Effector memory CD4-positive, alpha-beta T cell (primary cell): ENCODE measurements around the gene KRT26.
A peak's percentile ranks its signal among the peaks of the same experiment; 100 is the strongest.
"Not testable (repeated sequence)": the region's sequence is repeated elsewhere in the genome, so short reads cannot be mapped to it uniquely, and the experiment has no call there.

Experiments
- DNase-seq, 3 donors: peaks; one replicate each; pipeline ENCODE4 v3.0.0-alpha.2; 2020
- H3K27ac ChIP-seq: 2 replicates; pipeline ENCODE4 v1.7.0; 2013; ENCODE audit warnings: mild to moderate bottlenecking, low read length, moderate library complexity; ENCODE audit not compliant: insufficient read depth, poor library complexity, severe bottlenecking
- H3K27me3 ChIP-seq: replicated peaks from 2 replicates; pipeline ENCODE4 v1.7.0; 2013; ENCODE audit warnings: mild to moderate bottlenecking, low read length; ENCODE audit not compliant: insufficient read depth, control insufficient read depth, poor library complexity, severe bottlenecking
- H3K36me3 ChIP-seq: 2 replicates; pipeline ENCODE4 v1.7.0; 2013; ENCODE audit warnings: mild to moderate bottlenecking, low read length, moderate library complexity; ENCODE audit not compliant: control insufficient read depth, insufficient read depth
- H3K4me1 ChIP-seq: 2 replicates; pipeline ENCODE4 v1.7.0; 2013; ENCODE audit warnings: low read length, mild to moderate bottlenecking; ENCODE audit not compliant: control insufficient read depth, insufficient read depth, poor library complexity, severe bottlenecking
- H3K4me3 ChIP-seq: 2 replicates; pipeline ENCODE4 v1.7.0; 2013; ENCODE audit warnings: low read length, low read depth, mild to moderate bottlenecking; ENCODE audit not compliant: insufficient read depth, poor library complexity, severe bottlenecking
- H3K9me3 ChIP-seq: 2 replicates; pipeline ENCODE4 v1.7.0; 2013; ENCODE audit warnings: mild to moderate bottlenecking, low read length, moderate library complexity; ENCODE audit not compliant: control insufficient read depth

The KRT26 gene

GRCh38 chr17:40814657-40815056 is 42.7 kb upstream of the KRT26 start:
- H3K36me3 ChIP-seq, H3K27me3 ChIP-seq, DNase-seq, H3K27ac ChIP-seq, H3K9me3 ChIP-seq, H3K4me1 ChIP-seq, H3K4me3 ChIP-seq: not testable (repeated sequence)

- no peak for DNase-seq
- H3K4me3 ChIP-seq, result no peak overlapping the region
- no peaks in the 10 kb centered on the region for H3K9me3 ChIP-seq
- peaks cover 3% of the 10 kb centered on the region for H3K4me1 ChIP-seq
- H3K27me3 ChIP-seq, result peaks cover 7% of the 10 kb centered on the region
- H3K27ac ChIP-seq, result no peak overlapping the region
- H3K36me3 ChIP-seq, result peaks cover 3% of the 10 kb centered on the region
Observed at GRCh38 chr17:40813804-40814203, 41.8 kb upstream of the KRT26 start.

- no peak overlapping the region for H3K27ac ChIP-seq
- no peaks in the 10 kb centered on the region for H3K9me3 ChIP-seq
- no peak for DNase-seq
- peaks cover 7% of the 10 kb centered on the region for H3K27me3 ChIP-seq
- H3K4me1 ChIP-seq, result no peaks in the 10 kb centered on the region
- no peak overlapping the region for H3K4me3 ChIP-seq
- peaks cover 3% of the 10 kb centered on the region for H3K36me3 ChIP-seq
Observed at GRCh38 chr17:40812639-40813038, 40.6 kb upstream of the KRT26 start.

- no peak for DNase-seq
- Histone ChIP-seq H3K27ac (no peak overlapping the region), H3K4me3 (no peak overlapping the region), H3K4me1 (no peaks in the 10 kb centered on the region), H3K36me3 (no peaks in the 10 kb centered on the region), H3K27me3 (peaks cover 7% of the 10 kb centered on the region), H3K9me3 (no peaks in the 10 kb centered on the region)
Observed at GRCh38 chr17:40810494-40810893, 38.5 kb upstream of the KRT26 start.

- H3K36me3 ChIP-seq, result no peaks in the 10 kb centered on the region
- no peak overlapping the region for H3K4me3 ChIP-seq
- no peak overlapping the region for H3K27ac ChIP-seq
- H3K27me3 ChIP-seq, result peaks cover 7% of the 10 kb centered on the region
- H3K4me1 ChIP-seq, result no peaks in the 10 kb centered on the region
- no peaks in the 10 kb centered on the region for H3K9me3 ChIP-seq
- DNase-seq, result no peak
Observed at GRCh38 chr17:40809721-40810421, 37.9 kb upstream of the KRT26 start.

GRCh38 chr17:40806131-40806530 is 34.1 kb upstream of the KRT26 start:
- Histone ChIP-seq H3K4me3 (no peak overlapping the region), H3K27ac (no peak overlapping the region), H3K27me3 (peaks cover 3% of the 10 kb centered on the region), H3K4me1 (no peaks in the 10 kb centered on the region), H3K36me3 (no peaks in the 10 kb centered on the region), H3K9me3 (no peaks in the 10 kb centered on the region)
- DNase-seq, result no peak

GRCh38 chr17:40803617-40804082 is 31.6 kb upstream of the KRT26 start:
- Histone ChIP-seq H3K4me3 (no peak overlapping the region), H3K36me3 (no peaks in the 10 kb centered on the region), H3K4me1 (no peaks in the 10 kb centered on the region), H3K27ac (no peak overlapping the region), H3K27me3 (peaks cover 10% of the 10 kb centered on the region), H3K9me3 (no peaks in the 10 kb centered on the region)
- peak; percentile 47 to 59 (median 53) for DNase-seq

GRCh38 chr17:40801157-40801556 is 29.2 kb upstream of the KRT26 start:
- no peak overlapping the region for H3K27ac ChIP-seq
- DNase-seq, result no peak
- H3K27me3 ChIP-seq, result peaks cover 17% of the 10 kb centered on the region
- no peaks in the 10 kb centered on the region for H3K4me1 ChIP-seq
- H3K9me3 ChIP-seq, result no peaks in the 10 kb centered on the region
- H3K4me3 ChIP-seq, result no peak overlapping the region
- H3K36me3 ChIP-seq, result no peaks in the 10 kb centered on the region

- peaks cover 17% of the 10 kb centered on the region for H3K27me3 ChIP-seq
- no peak overlapping the region for H3K4me3 ChIP-seq
- DNase-seq, result no peak
- no peaks in the 10 kb centered on the region for H3K36me3 ChIP-seq
- H3K4me1 ChIP-seq, result no peaks in the 10 kb centered on the region
- no peaks in the 10 kb centered on the region for H3K9me3 ChIP-seq
- H3K27ac ChIP-seq, result no peak overlapping the region
Observed at GRCh38 chr17:40800381-40800780, 28.4 kb upstream of the KRT26 start.

GRCh38 chr17:40799859-40800258 is 27.9 kb upstream of the KRT26 start, which contains the start of gene KRT28:
KRT28 (minus strand) TSS chr17:40799959; CDS start chr17:40799893, 66 bp downstream.
- H3K36me3 ChIP-seq, result no peaks in the 10 kb centered on the region
- peaks cover 17% of the 10 kb centered on the region for H3K27me3 ChIP-seq
- no peaks in the 10 kb centered on the region for H3K4me1 ChIP-seq
- no peak within 1 kb of the TSS for H3K4me3 ChIP-seq
- no peak for DNase-seq
- no peak within 1 kb of the TSS for H3K27ac ChIP-seq
- H3K9me3 ChIP-seq, result no peaks in the 10 kb centered on the region
